ENCODE data around the gene UQCRFS1. TPM values are rescaled to one million over a fixed set of nuclear protein-coding genes. Genes with fewer than 3 reads are reported as not detected.
A peak's percentile ranks its signal among the peaks of the same experiment; 100 is the strongest.

Gene UQCRFS1
- total RNA-seq (2022) (43.7 and 44.0 TPM in 2 replicates), Bru-seq, nascent RNA (percentile 97 among the genes with signal in this experiment), BruChase-seq, experiment 1, labeled RNA remaining after a 2-hour chase (percentile 93 among the genes with signal in this experiment), BruChase-seq, experiment 2, labeled RNA remaining after a 6-hour chase (percentile 94 among the genes with signal in this experiment)
- long read RNA-seq, transcript UQCRFS1-201 (2 exons, 3,475 nt) = major isoform, 501 of 504 reads
- long read RNA-seq, partial matches to known transcripts = 0 of 504 reads
- long read RNA-seq, other reads (novel, unspliced or antisense) = 3 of 504 reads

- no peaks in the 10 kb centered on the region for H3K27me3 ChIP-seq (replicated peaks; ENCODE audit: control insufficient read depth, insufficient read depth, low read length)
- peak within 1 kb of the TSS; percentile 94 for H3K4me3 ChIP-seq (ENCODE audit: low read depth, low read length)
- peak within 1 kb of the TSS; percentile 74 for H3K27ac Mint-ChIP-seq (ENCODE audit: unreplicated experiment)
- intact Hi-C loops (cut with micrococcal nuclease; ENCODE audit: unreplicated experiment) = no loop called here
- H3K4me1 ChIP-seq = peaks cover 5% of the 10 kb centered on the region
- TF ChIP-seq, protein P1, sequence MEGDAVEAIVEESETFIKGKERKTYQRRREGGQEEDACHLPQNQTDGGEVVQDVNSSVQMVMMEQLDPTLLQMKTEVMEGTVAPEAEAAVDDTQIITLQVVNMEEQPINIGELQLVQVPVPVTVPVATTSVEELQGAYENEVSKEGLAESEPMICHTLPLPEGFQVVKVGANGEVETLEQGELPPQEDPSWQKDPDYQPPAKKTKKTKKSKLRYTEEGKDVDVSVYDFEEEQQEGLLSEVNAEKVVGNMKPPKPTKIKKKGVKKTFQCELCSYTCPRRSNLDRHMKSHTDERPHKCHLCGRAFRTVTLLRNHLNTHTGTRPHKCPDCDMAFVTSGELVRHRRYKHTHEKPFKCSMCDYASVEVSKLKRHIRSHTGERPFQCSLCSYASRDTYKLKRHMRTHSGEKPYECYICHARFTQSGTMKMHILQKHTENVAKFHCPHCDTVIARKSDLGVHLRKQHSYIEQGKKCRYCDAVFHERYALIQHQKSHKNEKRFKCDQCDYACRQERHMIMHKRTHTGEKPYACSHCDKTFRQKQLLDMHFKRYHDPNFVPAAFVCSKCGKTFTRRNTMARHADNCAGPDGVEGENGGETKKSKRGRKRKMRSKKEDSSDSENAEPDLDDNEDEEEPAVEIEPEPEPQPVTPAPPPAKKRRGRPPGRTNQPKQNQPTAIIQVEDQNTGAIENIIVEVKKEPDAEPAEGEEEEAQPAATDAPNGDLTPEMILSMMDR (IDR thresholded peaks at IDR 0.05; ENCODE audit: insufficient read depth in 1 of 2, low read depth in 1 of 2, low read length in 1 of 2, severe bottlenecking in 1 of 2, unreplicated experiment in 1 of 2) = no peak
- peaks cover 16% of the 10 kb centered on the region for H3K4me1 Mint-ChIP-seq (ENCODE audit: low read depth, unreplicated experiment)
- ChIA-PET CTCF (interaction anchor here (1.0 kb wide), 1 partner anchor 50 kb away, joined by 3 read pairs; no protein-coding TSS in a partner anchor), POLR2A (no interaction called here)
- peak within 1 kb of the TSS; percentile 93 for H3K4me3 Mint-ChIP-seq (ENCODE audit: unreplicated experiment)
- H3K27me3 Mint-ChIP-seq (ENCODE audit: insufficient read depth, unreplicated experiment) = peaks cover 3% of the 10 kb centered on the region
- H3K36me3 Mint-ChIP-seq (ENCODE audit: insufficient read depth, unreplicated experiment) = peaks cover 14% of the 10 kb centered on the region
- no TSS peak for BruUV-seq (replicated peaks)
- DNase-seq = peak; percentile 97 to 98
- no peaks in the 10 kb centered on the region for H3K9me3 ChIP-seq
- H3K36me3 ChIP-seq (ENCODE audit: control insufficient read depth, insufficient read depth, low read length) = no peaks in the 10 kb centered on the region
- H3K9me3 Mint-ChIP-seq (ENCODE audit: unreplicated experiment) = peaks cover 6% of the 10 kb centered on the region
Observed at GRCh38 chr19:29212648-29213573, at the start of gene UQCRFS1. Gene UQCRFS1, minus strand, starts transcription at chr19:29213151. Its CDS starts 33 bp downstream, at chr19:29213118.

- Mint-ChIP-seq H3K9me3 (ENCODE audit: unreplicated experiment) (no peaks in the 10 kb centered on the region), H3K27me3 (ENCODE audit: insufficient read depth, unreplicated experiment) (peaks cover 5% of the 10 kb centered on the region), H3K4me3 (ENCODE audit: unreplicated experiment) (no peak overlapping the region), H3K36me3 (ENCODE audit: insufficient read depth, unreplicated experiment) (no peaks in the 10 kb centered on the region), H3K27ac (ENCODE audit: unreplicated experiment) (no peak overlapping the region), H3K4me1 (ENCODE audit: low read depth, unreplicated experiment) (no peaks in the 10 kb centered on the region)
- no TSS peak for BruUV-seq (replicated peaks)
- no peak for DNase-seq
- POLR2A ChIA-PET = no interaction called here
- intact Hi-C loops (cut with micrococcal nuclease; ENCODE audit: unreplicated experiment) = no loop called here
- no peaks in the 10 kb centered on the region for H3K4me1 ChIP-seq
- H3K4me3 ChIP-seq (ENCODE audit: low read depth, low read length) = no peak overlapping the region
- H3K9me3 ChIP-seq = no peaks in the 10 kb centered on the region
- no peaks in the 10 kb centered on the region for H3K36me3 ChIP-seq (ENCODE audit: control insufficient read depth, insufficient read depth, low read length)
- CTCF ChIA-PET = interaction anchor here (0.7 kb wide), 1 partner anchor 64 kb away, joined by 7 read pairs; no protein-coding TSS in a partner anchor
- TF ChIP-seq, protein P1 (IDR thresholded peaks at IDR 0.05; ENCODE audit: insufficient read depth in 1 of 2, low read depth in 1 of 2, low read length in 1 of 2, severe bottlenecking in 1 of 2, unreplicated experiment in 1 of 2) = no peak
- no peaks in the 10 kb centered on the region for H3K27me3 ChIP-seq (replicated peaks; ENCODE audit: control insufficient read depth, insufficient read depth, low read length)
Observed at GRCh38 chr19:29262085-29262484, 49.1 kb upstream of the UQCRFS1 start.
